Gastroesophageal sphincter (tissue), 4 donors: ENCODE measurements around the gene YPEL1. TPM values are rescaled to one million over a fixed set of nuclear protein-coding genes. Genes with fewer than 3 reads are reported as not detected.
"Not testable (repeated sequence)": the region's sequence is repeated elsewhere in the genome, so short reads cannot be mapped to it uniquely, and the experiment has no call there.

Experiments
- ATAC-seq: fragments of 150-250 bp; one replicate; pipeline ENCODE4 v1.9.1; 2016; ENCODE audit warnings: mild to moderate bottlenecking, moderate library complexity
- H3K27ac ChIP-seq, 4 donors: fragments of 200-600 bp; sonication (generic) in 3 of 4; 1 replicate in 3 of 4; 2 replicates in 1 of 4; pipeline ENCODE4 v1.5.1; 2016 to 2019
- H3K27me3 ChIP-seq: fragments of 200-600 bp; sonication (generic); one replicate; pipeline ENCODE4 v1.5.1; 2019
- H3K36me3 ChIP-seq, 2 donors: fragments of 200-600 bp; sonication (generic); one replicate each; pipeline ENCODE4 v1.5.1; 2019; ENCODE audit warnings: control low read depth in 1 of 2
- H3K4me1 ChIP-seq, 3 donors: fragments of 200-600 bp; sonication (generic); 1 replicate in 2 of 3; 2 replicates in 1 of 3; pipeline ENCODE4 v1.5.1; 2016 to 2019; ENCODE audit warnings: control low read depth in 2 of 3
- H3K4me3 ChIP-seq, 2 donors: fragments of 200-600 bp; sonication (generic); one replicate each; pipeline ENCODE4 v1.5.1; 2019; ENCODE audit warnings: mild to moderate bottlenecking in 1 of 2, moderate library complexity in 1 of 2
- H3K9me3 ChIP-seq, 3 donors: fragments of 200-600 bp; sonication (generic); one replicate each; pipeline ENCODE4 v1.5.1; 2017 to 2019; ENCODE audit warnings: control low read depth in 2 of 3
- EP300 ChIP-seq: sonication (generic); formaldehyde crosslinking; IDR thresholded peaks from one replicate; pipeline ENCODE4 v1.6.1; 2017; ENCODE audit warnings: antibody characterized with exemption, mild to moderate bottlenecking
- POLR2A ChIP-seq, 2 donors: fragments of 450-650 bp; IDR thresholded peaks; one replicate each; pipeline ENCODE4 v1.6.1; 2017; ENCODE audit warnings: antibody characterized with exemption in 2 of 2, mild to moderate bottlenecking in 2 of 2, moderate library complexity in 1 of 2
- POLR2AphosphoS5 ChIP-seq: sonication (generic); formaldehyde crosslinking; IDR thresholded peaks from one replicate; pipeline ENCODE4 v1.6.1; 2017; ENCODE audit warnings: antibody characterized with exemption
- WGBS, 2 donors: methylation state at CpG; one replicate each; pipeline ENCODE4 v1.1.5; 2018; ENCODE audit warnings: low coverage in 1 of 2; 5-methylcytosine and 5-hydroxymethylcytosine counted together
- total RNA-seq, 4 donors: library from RNA; depleted of rRNA; stranded (reverse); fragments of >200 nt; gene quantifications; one replicate each; pipeline ENCODE4 v1.1.0, GENCODE V29; 2016
- TF ChIP-seq, protein P1 (sequence below), 4 experiments: fragments of 200-600 bp in 2 of 4; fragments of 450-650 bp in 2 of 4; sonication (generic) in 1 of 4; IDR thresholded peaks; one replicate each; pipeline ENCODE4 v1.5.1; 2017 to 2019; ENCODE audit warnings: antibody characterized with exemption in 4 of 4, mild to moderate bottlenecking in 2 of 4, moderate library complexity in 2 of 4

Gene YPEL1
- total RNA-seq, 4 donors from 2014 or later: 11.6 to 23.1 (median 15.8) TPM

DNA sequence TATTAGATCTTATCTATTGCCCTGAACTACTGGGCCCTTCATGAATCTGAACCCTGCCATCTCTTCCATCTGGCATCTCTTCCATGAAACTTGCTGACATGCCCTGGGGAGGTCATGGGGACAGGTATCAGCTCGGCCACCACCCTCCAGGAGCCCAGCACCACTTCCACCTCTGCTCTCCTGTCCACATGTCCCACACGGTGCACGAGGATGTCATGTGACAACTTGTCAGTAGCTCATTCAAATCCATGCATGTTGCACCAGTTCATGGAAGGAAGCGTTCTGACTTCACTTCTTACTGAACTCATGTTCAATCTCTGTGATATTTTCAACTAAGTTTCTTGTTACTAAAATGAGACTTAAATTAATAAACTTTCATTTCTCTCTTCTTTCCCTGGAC lies 16.6 kb downstream of the YPEL1 start:
- no peak for TF ChIP-seq EP300
- TF ChIP-seq, protein P1, sequence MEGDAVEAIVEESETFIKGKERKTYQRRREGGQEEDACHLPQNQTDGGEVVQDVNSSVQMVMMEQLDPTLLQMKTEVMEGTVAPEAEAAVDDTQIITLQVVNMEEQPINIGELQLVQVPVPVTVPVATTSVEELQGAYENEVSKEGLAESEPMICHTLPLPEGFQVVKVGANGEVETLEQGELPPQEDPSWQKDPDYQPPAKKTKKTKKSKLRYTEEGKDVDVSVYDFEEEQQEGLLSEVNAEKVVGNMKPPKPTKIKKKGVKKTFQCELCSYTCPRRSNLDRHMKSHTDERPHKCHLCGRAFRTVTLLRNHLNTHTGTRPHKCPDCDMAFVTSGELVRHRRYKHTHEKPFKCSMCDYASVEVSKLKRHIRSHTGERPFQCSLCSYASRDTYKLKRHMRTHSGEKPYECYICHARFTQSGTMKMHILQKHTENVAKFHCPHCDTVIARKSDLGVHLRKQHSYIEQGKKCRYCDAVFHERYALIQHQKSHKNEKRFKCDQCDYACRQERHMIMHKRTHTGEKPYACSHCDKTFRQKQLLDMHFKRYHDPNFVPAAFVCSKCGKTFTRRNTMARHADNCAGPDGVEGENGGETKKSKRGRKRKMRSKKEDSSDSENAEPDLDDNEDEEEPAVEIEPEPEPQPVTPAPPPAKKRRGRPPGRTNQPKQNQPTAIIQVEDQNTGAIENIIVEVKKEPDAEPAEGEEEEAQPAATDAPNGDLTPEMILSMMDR (IDR thresholded peaks at IDR 0.05): no peak
- TF ChIP-seq POLR2AphosphoS5: no peak
- no peak for TF ChIP-seq POLR2A (IDR thresholded peaks at IDR 0.05)
- no peaks in the 10 kb centered on the region for H3K27me3 ChIP-seq
- H3K9me3 ChIP-seq: no peaks in the 10 kb centered on the region
- H3K36me3 ChIP-seq: peaks cover 0 to 8% of the 10 kb centered on the region in 2 donors
- peaks cover 0 to under 1% (median 0%) of the 10 kb centered on the region in 3 donors for H3K4me1 ChIP-seq
- no peak for ATAC-seq
- 65 to 75% methylated on average over 3 to 4 of the region's 4 CpGs for WGBS, 2 donors
- H3K4me3 ChIP-seq: no peak overlapping the region
- H3K27ac ChIP-seq: no peak overlapping the region

DNA sequence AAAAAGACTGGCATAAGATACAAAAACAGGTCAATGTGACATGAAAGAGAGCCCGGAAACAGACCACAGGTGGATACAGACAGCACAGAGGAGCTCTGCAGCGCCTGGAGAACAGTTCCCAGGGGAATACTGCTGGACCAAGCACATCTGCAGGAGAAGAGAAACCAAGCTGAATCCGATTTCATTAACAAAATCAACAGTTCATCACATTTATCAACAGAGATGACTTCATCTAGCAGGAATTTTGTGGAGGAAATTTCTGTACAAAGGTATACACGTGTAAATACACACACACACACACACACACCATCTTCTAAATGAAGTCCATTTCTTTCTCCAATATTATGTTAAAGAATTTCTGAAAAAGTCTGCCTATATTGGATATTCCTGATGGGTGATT lies 17.1 kb downstream of the YPEL1 start:
- no peaks in the 10 kb centered on the region for H3K9me3 ChIP-seq
- no peak overlapping the region for H3K4me3 ChIP-seq
- TF ChIP-seq POLR2AphosphoS5 (no peak), EP300 (no peak)
- TF ChIP-seq, protein P1 (IDR thresholded peaks at IDR 0.05): no peak
- no peak for ATAC-seq
- peaks cover 0 to 3% of the 10 kb centered on the region in 2 donors for H3K36me3 ChIP-seq
- H3K27ac ChIP-seq: no peak overlapping the region
- H3K27me3 ChIP-seq: no peaks in the 10 kb centered on the region
- H3K4me1 ChIP-seq: peaks cover 0 to 6% (median 0%) of the 10 kb centered on the region in 3 donors
- 73 to 75% methylated on average over 4 of the region's 4 CpGs for WGBS, 2 donors

DNA sequence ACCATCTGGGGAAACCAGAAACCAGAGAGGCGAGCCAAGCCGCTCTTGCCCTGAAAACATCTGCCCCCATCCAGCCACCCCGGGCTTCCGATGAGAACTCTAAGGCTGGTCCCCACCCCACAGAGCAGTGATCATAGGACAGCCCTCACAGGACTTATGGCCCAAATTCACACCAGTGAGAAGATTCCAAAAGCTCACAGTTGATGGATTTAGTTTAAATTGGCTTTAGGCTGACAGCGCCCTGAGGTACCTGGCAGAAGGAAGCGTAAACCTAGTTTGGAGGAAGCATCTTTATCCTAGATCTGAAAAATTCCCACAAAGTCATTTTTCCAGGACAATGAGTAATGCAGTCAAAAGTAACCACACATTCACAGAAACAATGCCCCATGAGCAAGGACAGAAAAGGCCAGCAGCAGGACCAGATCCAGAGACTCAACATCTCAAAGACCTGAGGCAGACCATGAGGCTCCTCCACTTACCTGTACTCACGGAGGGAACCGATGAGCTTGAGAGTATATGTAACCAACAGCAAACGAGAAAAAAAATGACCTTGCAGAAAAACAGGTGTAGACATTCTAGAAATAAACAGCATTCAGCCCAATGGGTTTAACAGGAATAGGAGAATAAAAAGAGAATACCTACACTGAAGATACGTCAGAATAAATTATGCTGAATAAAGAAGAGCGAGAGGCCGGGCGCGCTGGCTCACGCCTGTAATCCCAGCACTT lies 19.0 kb downstream of the YPEL1 start:
- H3K9me3 ChIP-seq, H3K36me3 ChIP-seq, H3K4me3 ChIP-seq, H3K27ac ChIP-seq, ATAC-seq, H3K27me3 ChIP-seq: not testable (repeated sequence)
- WGBS, 2 donors: 80 to 83% methylated on average over 1 to 3 of the region's 15 CpGs
- H3K4me1 ChIP-seq: peaks cover 0 to 17% (median 7%) of the 10 kb centered on the region in 3 donors

DNA sequence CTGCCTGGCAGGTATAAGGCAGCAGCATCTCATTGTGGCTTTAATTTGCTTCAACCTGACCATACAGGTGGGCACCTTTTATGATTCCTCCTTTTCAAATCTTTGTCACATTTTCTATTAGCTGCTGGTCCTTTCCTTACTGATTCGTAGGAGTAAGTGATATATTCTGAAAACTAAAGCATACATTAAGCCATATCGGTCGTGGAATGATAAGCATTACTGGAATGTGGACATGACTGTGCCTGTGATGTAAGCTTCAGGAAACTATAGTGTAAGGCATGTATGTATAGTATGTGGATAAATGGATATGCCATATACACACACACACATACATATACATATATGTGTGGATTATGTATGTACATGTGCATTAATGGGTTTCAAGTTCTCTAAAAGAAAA lies 20.8 kb downstream of the YPEL1 start:
- H3K27me3 ChIP-seq: no peaks in the 10 kb centered on the region
- no peaks in the 10 kb centered on the region for H3K9me3 ChIP-seq
- H3K4me3 ChIP-seq: no peak overlapping the region
- no peak for ATAC-seq
- no peak for TF ChIP-seq POLR2A (IDR thresholded peaks at IDR 0.05)
- TF ChIP-seq, protein P1 (IDR thresholded peaks at IDR 0.05): no peak
- no peak for TF ChIP-seq EP300
- no peak for TF ChIP-seq POLR2AphosphoS5
- no peak overlapping the region for H3K27ac ChIP-seq
- H3K36me3 ChIP-seq: peaks cover 0 to 8% of the 10 kb centered on the region in 2 donors
- 74% methylated on average over 3 of the region's 3 CpGs; no CpG with 5 or more reads in 1 of the 2 donors for WGBS, 2 donors
- H3K4me1 ChIP-seq: peaks cover 0 to 17% (median 7%) of the 10 kb centered on the region in 3 donors

DNA sequence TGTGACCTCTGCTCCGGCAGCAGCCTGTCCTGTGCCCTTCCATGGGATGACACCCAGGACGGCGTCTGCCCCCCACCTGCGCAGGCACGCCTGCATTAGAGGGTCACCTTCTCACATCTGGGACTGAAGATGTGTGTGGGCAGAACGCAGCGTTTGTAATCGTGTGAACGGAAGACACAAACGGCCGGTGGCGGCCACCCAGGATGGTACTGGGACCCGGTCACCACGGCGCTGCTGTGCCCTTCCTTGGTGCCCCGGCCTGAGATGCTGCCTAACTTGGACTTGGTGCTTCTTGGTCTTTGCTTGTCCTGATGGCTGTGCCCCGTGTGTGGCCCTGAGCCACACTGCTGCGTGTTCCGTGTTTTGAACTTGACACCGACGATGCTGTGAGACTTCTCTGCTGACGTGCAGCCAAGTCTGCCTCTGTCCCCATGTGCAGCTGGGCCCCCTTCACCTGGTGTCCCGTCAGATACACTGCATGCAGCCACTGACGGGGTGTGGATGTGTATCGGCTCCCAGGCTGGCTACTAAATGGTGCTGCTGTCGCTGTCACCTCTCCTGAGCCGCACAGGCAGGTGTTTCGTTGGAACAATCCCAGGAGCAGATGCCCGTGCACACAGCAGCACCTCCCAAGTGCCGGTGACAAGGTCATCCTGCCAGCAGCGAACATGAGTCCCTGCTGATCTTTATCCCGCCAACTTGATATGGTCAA lies 21.4 kb downstream of the YPEL1 start:
- Histone ChIP-seq H3K27me3 (no peaks in the 10 kb centered on the region), H3K4me3 (no peak overlapping the region), H3K36me3 (peaks cover 0 to 14% of the 10 kb centered on the region in 2 donors), H3K4me1 (peaks cover 0 to 17% (median 7%) of the 10 kb centered on the region in 3 donors), H3K27ac (no peak overlapping the region), H3K9me3 (no peaks in the 10 kb centered on the region)
- TF ChIP-seq POLR2AphosphoS5 (no peak), POLR2A (IDR thresholded peaks at IDR 0.05) (no peak), EP300 (no peak)
- TF ChIP-seq, protein P1 (IDR thresholded peaks at IDR 0.05): no peak
- WGBS, 2 donors: 62 to 81% methylated on average over 4 to 6 of the region's 32 CpGs
- ATAC-seq: no peak
